ENCODE measurements around the gene C2orf76.

Gene C2orf76

DNA sequence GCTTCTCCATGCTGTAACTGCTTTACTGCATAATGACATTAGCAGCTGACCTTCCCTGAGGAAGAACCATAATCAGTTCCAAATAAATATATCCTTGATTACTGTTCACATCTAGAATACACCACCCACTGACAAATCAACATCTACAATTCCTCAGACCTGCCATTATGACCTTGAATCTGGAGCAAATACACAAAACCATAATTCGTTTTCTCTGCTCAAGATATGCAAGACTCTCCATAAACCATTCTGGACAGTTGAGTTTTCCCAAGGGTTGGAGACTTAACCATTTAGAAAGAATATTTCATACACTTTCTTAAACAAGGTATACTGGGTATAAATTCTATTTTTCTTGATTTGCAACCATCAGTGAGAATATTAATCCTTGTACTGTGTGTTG is 11.8 kb downstream of the C2orf76 start:
- no peaks in the 10 kb centered on the region for H3K4me1 ChIP-seq (ENCODE audit: insufficient read depth, low read length)
- H3K4me3 ChIP-seq (ENCODE audit: low read depth in 1 of 2, low read length in 2 of 2) = no peak overlapping the region
- no peaks in the 10 kb centered on the region for H3K9me3 ChIP-seq (ENCODE audit: insufficient read depth, low read length, severe bottlenecking)
- H3K36me3 ChIP-seq (ENCODE audit: insufficient read depth, low read length) = no peaks in the 10 kb centered on the region
- no peaks in the 10 kb centered on the region for H3K79me2 ChIP-seq (ENCODE audit: insufficient read depth, low read length)
- no peak overlapping the region for H3K9ac ChIP-seq (ENCODE audit: low read depth, low read length)
- no peak overlapping the region for H2AFZ ChIP-seq (ENCODE audit: low read depth, low read length)
- H3K4me2 ChIP-seq (ENCODE audit: insufficient read depth, low read length) = no peak overlapping the region
- H3K27me3 ChIP-seq (ENCODE audit: insufficient read depth, low read length, poor library complexity) = no peaks in the 10 kb centered on the region
- no peak for DNase-seq
- H3K27ac ChIP-seq (ENCODE audit: low read length) = no peak overlapping the region
- no peak for ATAC-seq (ENCODE audit: insufficient read depth, low read depth)
- TF ChIP-seq, protein P1, sequence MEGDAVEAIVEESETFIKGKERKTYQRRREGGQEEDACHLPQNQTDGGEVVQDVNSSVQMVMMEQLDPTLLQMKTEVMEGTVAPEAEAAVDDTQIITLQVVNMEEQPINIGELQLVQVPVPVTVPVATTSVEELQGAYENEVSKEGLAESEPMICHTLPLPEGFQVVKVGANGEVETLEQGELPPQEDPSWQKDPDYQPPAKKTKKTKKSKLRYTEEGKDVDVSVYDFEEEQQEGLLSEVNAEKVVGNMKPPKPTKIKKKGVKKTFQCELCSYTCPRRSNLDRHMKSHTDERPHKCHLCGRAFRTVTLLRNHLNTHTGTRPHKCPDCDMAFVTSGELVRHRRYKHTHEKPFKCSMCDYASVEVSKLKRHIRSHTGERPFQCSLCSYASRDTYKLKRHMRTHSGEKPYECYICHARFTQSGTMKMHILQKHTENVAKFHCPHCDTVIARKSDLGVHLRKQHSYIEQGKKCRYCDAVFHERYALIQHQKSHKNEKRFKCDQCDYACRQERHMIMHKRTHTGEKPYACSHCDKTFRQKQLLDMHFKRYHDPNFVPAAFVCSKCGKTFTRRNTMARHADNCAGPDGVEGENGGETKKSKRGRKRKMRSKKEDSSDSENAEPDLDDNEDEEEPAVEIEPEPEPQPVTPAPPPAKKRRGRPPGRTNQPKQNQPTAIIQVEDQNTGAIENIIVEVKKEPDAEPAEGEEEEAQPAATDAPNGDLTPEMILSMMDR (IDR thresholded peaks at IDR 0.05; ENCODE audit: borderline replicate concordance, extremely low read depth, low read length, poor library complexity, severe bottlenecking) = no peak
- no peak for TF ChIP-seq EZH2 (IDR thresholded peaks at IDR 0.05; ENCODE audit: borderline replicate concordance, low read depth, low read length, severe bottlenecking)
- no peaks in the 10 kb centered on the region for H4K20me1 ChIP-seq (ENCODE audit: insufficient read depth, low read length)

- Histone ChIP-seq H4K20me1 (ENCODE audit: insufficient read depth, low read length) (no peaks in the 10 kb centered on the region), H3K4me2 (ENCODE audit: insufficient read depth, low read length) (no peak overlapping the region), H3K4me3 (ENCODE audit: low read depth in 1 of 2, low read length in 2 of 2) (no peak overlapping the region), H3K36me3 (ENCODE audit: insufficient read depth, low read length) (no peaks in the 10 kb centered on the region), H3K9me3 (ENCODE audit: insufficient read depth, low read length, severe bottlenecking) (no peaks in the 10 kb centered on the region), H3K27ac (ENCODE audit: low read length) (no peak overlapping the region), H3K27me3 (ENCODE audit: insufficient read depth, low read length, poor library complexity) (no peaks in the 10 kb centered on the region), H3K9ac (ENCODE audit: low read depth, low read length) (no peak overlapping the region), H2AFZ (ENCODE audit: low read depth, low read length) (no peak overlapping the region), H3K79me2 (ENCODE audit: insufficient read depth, low read length) (no peaks in the 10 kb centered on the region), H3K4me1 (ENCODE audit: insufficient read depth, low read length) (no peaks in the 10 kb centered on the region)
- ATAC-seq (ENCODE audit: insufficient read depth, low read depth) = no peak
- DNase-seq = no peak
- TF ChIP-seq, protein P1 (IDR thresholded peaks at IDR 0.05; ENCODE audit: borderline replicate concordance, extremely low read depth, low read length, poor library complexity, severe bottlenecking) = no peak
- no peak for TF ChIP-seq EZH2 (IDR thresholded peaks at IDR 0.05; ENCODE audit: borderline replicate concordance, low read depth, low read length, severe bottlenecking)
Measured at GRCh38 chr2:119352357-119352756, 14.3 kb downstream of the C2orf76 start.

DNA sequence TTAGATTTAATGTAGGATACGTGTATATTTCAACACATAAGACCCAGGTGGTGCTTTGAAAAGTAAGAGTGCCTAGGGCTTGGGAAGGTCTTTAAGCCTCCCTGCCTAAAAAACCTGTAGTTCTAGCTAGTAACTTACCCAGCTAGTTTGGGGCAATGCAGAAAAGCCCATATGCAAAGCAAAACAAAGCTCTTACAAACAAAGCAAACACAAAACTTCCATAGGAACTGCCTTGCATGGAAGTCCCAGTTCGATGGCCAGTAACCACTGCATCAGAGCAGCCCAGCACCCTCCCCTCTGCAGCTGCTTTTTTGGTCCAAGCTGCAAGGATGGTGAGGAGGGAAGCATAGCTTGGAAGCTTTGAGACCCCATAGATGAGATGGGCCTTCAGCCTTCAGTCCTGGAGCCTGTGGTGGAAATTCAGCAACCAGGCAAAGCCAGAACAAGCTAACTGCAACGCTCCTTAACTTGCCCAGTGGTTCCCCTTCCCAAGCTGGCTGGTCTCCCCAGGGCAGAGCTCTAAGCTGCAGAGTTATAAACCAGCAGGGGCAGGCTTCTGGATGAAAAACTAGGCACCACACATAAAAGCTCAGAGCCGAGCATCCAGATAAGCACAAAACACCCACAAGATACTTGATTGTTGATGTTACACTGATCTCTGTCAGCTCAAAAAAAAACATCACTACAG is 16.2 kb downstream of the C2orf76 start:
- no peak overlapping the region for H3K9ac ChIP-seq (ENCODE audit: low read depth, low read length)
- H3K79me2 ChIP-seq (ENCODE audit: insufficient read depth, low read length) = no peaks in the 10 kb centered on the region
- H3K9me3 ChIP-seq (ENCODE audit: insufficient read depth, low read length, severe bottlenecking) = no peaks in the 10 kb centered on the region
- H3K27me3 ChIP-seq (ENCODE audit: insufficient read depth, low read length, poor library complexity) = no peaks in the 10 kb centered on the region
- TF ChIP-seq, protein P1 (IDR thresholded peaks at IDR 0.05; ENCODE audit: borderline replicate concordance, extremely low read depth, low read length, poor library complexity, severe bottlenecking) = no peak
- TF ChIP-seq EZH2 (IDR thresholded peaks at IDR 0.05; ENCODE audit: borderline replicate concordance, low read depth, low read length, severe bottlenecking) = no peak
- H3K4me3 ChIP-seq (ENCODE audit: low read depth in 1 of 2, low read length in 2 of 2) = no peak overlapping the region
- DNase-seq (no peak), ATAC-seq (ENCODE audit: insufficient read depth, low read depth) (no peak)
- H3K27ac ChIP-seq (ENCODE audit: low read length) = no peak overlapping the region
- H3K4me2 ChIP-seq (ENCODE audit: insufficient read depth, low read length) = no peak overlapping the region
- H3K36me3 ChIP-seq (ENCODE audit: insufficient read depth, low read length) = no peaks in the 10 kb centered on the region
- H2AFZ ChIP-seq (ENCODE audit: low read depth, low read length) = no peak overlapping the region
- no peaks in the 10 kb centered on the region for H3K4me1 ChIP-seq (ENCODE audit: insufficient read depth, low read length)
- H4K20me1 ChIP-seq (ENCODE audit: insufficient read depth, low read length) = no peaks in the 10 kb centered on the region
